Activated T-cell treated with anti-CD3 and anti-CD28 coated beads, Interleukin-2, amount 50 U/mL, for 48 hours (primary cell): ENCODE results near the gene ABHD2.
"Not testable (repeated sequence)": the region's sequence is repeated elsewhere in the genome, so short reads cannot be mapped to it uniquely, and the experiment has no call there.

Source experiments
- DNase-seq, 2 experiments: peaks; one replicate each; pipeline ENCODE4 v3.0.0-alpha.2; 2020

ABHD2 gene

GRCh38 chr15:89122505-89123180 lies 34.4 kb downstream of the ABHD2 start:
- DNase-seq: no peak

DNA sequence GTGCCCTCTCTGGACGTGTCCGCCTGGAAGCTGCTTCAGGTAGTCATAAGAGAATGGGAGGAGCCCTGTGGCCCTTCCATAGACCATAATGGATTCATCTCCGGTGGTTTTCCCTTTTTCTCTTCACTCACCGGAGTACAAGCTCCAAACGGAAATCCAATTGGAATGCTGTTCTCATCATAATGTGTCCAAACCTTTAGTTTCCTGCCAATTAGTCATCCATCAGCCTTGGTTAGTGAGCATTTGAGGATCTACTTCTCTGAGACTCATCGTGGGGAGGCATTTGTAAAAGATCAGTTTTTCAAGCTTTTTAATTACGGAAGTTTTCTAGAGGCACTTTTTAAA lies 34.9 kb downstream of the ABHD2 start:
- no peak for DNase-seq

DNA sequence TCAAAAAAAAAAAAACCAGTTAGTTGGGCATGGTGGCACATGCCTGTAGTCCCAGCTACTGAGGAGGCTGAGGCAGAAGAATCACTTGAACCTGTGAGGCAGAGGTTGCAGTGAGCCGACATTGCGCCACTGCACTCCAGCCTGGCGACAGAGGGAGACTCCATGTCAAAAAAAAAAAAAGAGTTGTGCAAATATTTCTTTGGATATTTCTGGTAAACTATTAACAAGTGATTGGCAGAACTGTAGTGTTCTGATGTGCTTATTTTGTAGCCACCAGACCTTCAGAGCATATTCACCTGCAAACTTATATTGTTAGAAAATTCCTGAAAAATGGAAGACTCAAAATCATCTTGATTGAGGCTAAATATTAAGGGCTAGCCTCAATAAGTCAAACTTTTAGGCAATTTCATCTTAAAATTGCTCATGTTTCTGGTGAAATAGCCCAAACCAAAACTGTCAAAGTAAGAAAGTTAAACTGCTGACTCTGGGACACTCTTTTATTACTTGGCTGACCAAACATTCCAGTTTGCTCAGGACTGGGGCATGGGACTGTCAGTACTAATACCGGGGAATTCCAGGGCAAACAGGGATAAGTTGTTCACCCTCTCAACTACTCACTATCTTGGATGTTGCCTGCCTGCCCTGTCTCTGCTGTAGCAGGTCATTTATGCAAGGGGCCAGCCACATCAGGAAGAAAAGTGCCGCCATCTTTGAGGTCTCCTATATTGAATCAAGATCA lies 37.0 kb downstream of the ABHD2 start:
- no peak for DNase-seq

- DNase-seq: no peak
Observed at GRCh38 chr15:89126009-89126408, 37.8 kb downstream of the ABHD2 start.

GRCh38 chr15:89127054-89127702 lies 38.9 kb downstream of the ABHD2 start:
- peak; percentile 45 to 62 for DNase-seq

DNA sequence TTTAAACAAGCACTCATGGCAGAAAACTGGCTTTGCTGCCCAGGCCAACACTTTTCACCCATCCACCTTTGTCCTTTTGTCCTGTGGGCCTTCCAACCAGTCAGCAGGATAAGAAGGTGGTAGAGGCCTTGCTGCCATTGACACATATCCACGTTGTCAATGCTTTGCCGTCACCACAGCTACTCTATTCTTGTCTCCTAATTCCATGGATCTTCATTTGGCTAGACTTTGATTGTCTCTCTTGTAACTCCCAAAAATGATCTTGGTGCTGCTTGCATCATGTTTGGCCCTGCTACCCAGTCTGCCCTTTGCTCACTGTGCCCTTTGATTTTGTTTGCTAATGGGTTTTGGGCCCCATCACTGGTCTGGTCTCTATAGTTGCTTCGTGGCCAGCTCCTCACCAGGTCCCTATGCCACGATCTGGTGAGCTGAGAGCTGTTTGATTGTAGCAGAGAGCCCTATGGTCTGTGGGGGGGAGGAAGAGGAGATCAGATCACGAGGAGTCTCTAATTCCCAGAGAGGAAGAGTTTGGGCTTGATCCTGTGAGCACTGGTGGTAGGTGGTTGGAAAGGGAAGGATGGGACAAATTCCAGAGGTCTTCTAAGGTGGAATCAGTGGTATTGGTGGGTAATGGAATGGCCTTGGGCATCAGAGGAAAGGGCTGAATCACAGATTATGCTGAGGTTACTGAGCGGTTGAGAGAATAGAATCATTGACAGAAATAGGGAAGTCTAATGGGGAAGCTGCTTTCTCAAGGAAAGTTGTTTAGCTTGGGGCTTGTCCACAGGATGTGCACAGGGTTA lies 40.3 kb downstream of the ABHD2 start:
- no peak for DNase-seq

DNA sequence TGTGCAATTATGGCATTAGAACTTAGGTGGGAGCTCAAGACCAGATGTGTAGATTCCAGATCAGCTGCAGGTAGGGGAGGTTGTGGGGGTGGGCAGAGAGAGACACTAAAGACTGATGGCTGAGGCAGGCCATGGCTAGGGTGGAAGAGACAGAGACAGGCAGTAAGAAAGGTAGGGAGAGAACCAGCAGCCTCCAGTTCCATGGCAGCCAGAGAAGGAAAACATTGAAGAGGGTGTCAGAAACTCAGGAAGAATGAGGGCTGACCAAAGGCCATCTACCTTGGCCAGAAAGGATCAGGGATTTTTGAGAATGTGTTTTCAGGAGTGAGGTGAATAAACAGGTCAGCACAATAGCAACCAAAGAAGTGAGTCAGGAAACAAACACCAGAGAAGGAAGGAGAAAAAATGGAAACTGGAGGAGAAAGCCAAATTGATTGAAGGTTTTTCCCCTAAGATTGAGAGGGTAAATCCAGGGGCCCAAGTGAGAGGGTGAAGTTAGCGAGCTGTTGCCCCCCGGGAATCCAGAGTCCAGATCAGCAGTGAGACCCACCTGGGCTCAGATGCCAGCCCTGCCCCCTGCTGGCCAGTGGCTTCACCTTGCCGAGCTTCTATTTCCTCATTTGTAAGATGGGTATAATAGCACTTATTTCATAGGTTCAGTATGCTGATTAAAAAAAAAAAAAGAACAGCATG lies 41.0 kb downstream of the ABHD2 start:
- DNase-seq: peak; percentile 63 to 70

- DNase-seq: no peak
Observed at GRCh38 chr15:89129816-89130134, 41.5 kb downstream of the ABHD2 start.

GRCh38 chr15:89130201-89130600 lies 41.9 kb downstream of the ABHD2 start:
- no peak for DNase-seq

DNA sequence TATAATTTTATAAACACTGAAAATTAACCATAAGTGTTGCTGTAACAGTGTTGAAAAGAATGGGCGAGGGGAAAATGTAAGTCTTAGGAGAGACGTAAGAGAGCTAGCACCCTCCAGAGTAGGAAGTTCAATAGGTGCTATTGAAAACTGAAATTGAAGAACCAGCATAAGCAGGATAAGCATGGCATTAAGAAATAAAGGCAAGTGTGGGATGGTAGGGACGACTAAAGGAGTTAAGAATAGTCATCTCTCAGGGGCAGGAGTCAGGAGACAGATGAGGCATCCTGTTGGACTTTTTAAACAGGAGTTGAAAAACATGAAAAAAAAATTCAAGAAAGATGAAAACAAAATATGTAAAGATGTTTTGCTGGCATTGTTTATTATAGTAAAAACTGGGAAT lies 43.5 kb downstream of the ABHD2 start:
- no peak for DNase-seq

GRCh38 chr15:89132611-89133507 lies 44.6 kb downstream of the ABHD2 start:
- no peak for DNase-seq

DNA sequence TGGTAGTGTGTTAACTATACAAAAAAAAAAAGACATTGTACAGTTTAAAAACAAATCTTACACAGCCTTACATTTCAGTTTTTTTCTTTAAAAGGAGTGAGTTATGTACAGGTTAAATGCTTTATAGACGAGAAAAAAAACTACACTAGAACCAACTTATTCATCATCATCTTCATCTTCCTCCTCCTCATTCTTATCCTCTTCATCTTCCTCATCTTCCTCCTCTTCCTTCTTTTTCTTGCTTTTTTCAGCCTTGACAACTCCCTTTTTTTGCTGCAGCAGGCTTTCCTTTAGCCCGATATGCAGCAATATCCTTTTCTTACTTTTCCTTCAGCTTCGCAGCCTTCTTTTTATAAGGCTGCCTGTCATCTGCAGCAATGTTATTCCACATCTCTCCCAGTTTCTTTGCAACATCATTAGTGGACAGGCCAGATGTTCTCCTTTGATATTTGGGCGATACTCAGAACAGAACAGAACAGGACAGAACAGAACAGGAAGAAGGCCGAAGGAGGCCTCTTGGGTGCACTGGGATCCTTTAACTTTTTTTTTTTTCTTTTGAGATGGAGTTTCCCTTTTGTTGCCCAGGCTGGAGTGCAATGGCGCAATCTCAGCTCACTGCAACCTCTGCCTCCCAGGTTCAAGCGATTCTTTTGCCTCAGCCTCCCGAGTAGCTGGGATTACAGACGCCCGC lies 47.3 kb downstream of the ABHD2 start:
- not testable (repeated sequence) for DNase-seq

DNA sequence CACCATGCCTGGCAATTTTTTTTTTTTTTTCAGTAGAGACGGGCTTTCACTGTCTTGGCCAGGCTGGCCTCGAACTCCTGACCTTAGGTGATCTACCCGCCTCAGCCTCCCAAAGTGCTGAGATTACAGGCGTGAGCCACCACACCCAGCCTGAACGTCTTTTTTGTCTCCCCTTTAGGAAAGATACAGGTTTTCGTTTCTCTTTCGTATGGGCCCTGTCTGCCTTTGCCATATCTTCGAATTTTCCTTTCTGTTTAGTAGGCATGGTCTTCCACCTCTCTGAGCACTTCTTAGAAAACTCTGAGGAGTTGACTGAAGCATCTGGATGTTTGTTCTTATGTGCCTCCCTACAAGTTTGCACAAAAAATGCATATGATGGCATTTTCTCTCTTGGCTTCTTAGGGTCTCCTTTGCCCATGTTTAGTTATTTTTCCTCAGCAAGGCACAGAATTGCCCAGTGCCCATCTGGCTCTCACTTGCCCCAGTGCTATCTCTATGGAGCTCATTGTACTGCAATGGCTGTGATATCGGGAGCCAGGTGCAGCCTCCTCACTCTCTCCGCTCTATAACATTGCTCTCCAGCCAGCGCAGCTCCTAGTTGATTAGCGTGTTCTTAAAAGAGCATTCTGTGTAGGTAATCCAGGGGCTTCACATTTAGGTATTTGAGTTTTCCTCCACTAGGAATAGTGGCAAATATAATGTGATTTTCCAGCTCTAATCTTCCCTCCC lies 48.0 kb downstream of the ABHD2 start:
- no peak for DNase-seq

GRCh38 chr15:89136818-89137772 lies 48.8 kb downstream of the ABHD2 start:
- DNase-seq: no peak

DNA sequence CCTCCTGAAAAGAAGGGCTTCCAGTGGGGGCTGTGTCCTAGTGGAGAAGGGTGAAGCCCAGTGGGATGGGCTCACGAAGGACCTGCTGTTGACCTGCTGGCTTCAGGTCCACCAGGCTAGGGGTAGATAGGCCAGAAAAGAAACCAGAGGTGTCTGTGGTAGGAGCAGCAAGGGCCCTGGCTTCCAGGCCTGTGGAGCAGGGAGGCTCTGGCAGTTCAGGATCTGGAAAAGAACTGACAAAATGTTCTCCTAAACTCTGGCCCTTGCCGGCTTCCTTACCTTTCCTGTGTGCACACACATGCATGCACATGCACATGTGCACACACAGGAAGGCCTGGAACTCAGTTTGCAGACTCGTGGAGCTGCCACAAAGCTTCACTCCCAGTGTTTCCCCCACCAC lies 49.7 kb downstream of the ABHD2 start:
- no peak for DNase-seq

- DNase-seq: no peak
Observed at GRCh38 chr15:89138999-89139612, 50.9 kb downstream of the ABHD2 start.

DNA sequence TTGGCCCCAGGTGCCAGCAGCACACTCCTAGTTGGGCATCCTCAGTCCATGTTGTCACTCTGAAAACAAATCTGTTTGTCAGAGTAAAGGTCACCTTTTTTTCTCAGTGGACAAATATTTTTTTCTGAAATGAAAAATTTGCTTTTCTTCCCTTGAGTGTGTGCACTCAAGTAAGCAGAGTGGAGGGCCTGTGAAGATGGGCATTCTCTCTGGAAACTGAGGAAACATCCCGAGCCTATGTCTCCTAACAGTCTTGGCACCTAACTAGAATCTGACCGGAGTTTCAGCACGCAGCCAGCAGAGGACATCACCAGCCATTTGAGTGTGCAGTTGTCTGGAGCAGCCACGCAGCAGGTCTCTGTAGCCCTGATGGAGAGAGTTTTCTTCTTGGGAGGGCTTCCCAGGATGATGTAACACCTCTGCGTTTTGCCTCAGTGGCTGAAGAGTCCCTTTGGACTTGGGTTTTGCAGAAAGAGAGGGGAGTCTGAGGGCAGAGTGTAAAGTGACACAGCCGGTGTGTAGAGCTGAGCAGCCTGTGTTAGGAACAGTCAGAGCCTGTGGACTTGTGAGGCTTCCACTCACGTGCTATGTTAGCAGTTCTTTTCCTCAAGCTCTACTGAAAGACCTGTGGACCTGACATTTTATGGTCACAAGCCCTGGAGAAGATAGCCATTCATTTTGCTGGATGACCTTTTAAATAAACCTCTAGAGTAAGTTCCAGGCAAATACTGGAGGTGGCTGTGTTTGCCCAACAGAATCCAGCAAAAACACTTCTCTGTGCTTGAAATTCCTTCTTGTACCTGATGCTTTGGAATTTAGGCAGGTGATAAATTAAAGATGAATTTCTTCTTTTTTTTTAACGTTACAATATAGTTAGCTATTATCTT lies 51.6 kb downstream of the ABHD2 start:
- DNase-seq: no peak

GRCh38 chr15:89140595-89140994 lies 52.3 kb downstream of the ABHD2 start:
- DNase-seq: no peak
